ENCODE measurements around the gene BGN. TPM values are rescaled to one million over a fixed set of nuclear protein-coding genes. Genes with fewer than 3 reads are reported as not detected.

Gene BGN
- total RNA-seq, 1 experiment from 2014 or later: 0.37 TPM

DNA sequence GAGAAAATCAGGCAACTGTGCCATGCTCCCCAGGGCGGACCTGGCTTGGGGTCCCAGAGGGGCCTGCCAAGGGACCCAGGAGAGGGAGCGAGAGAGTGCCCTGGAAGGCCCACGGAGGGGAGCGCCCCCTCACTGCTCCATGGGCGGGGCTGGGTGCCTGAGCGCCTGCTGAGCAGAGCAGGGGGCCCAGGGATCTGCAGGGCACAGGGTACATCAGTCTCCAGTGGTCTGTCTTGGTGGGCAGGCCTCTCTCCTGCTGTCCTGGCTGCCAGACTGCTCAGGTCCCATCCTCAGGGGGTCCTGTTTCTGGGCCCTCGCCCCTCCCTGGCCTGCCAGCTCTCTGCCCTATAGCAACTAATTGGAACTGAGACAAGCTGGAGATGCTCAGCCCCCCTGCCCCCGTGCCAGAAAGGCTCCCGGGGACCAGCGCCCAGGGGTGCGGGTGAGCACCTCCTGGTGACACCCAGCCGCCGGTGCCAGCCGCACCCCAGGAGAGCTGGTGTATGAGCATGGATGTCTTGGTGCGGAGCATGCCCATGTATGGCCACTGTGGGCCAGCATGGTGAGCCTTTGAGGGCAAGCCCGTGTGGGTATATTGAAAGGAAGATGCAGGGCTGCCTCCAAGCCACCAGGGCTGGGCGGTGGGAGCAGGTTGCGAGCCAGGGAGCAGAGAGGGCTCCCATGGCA is 1.3 kb downstream of the BGN start:
- Histone ChIP-seq H3K4me2 (ENCODE audit: low read length) (no peak overlapping the region), H3K27me3 (ENCODE audit: insufficient read depth, low read length) (no peaks in the 10 kb centered on the region), H3K9ac (ENCODE audit: low read length) (no peak overlapping the region), H3K79me2 (ENCODE audit: insufficient read depth, low read length) (no peaks in the 10 kb centered on the region), H3K4me3 (replicated peaks in 1 of 2; ENCODE audit: low read depth in 1 of 2, low read length in 2 of 2) (no peak overlapping the region), H3K9me3 (ENCODE audit: control insufficient read depth in 1 of 2, insufficient read depth in 1 of 2, low read depth in 1 of 2, low read length in 2 of 2) (no peaks in the 10 kb centered on the region), H4K20me1 (ENCODE audit: insufficient read depth) (no peaks in the 10 kb centered on the region), H3K9me2 (ENCODE audit: insufficient read depth) (no peaks in the 10 kb centered on the region), H3K4me1 (ENCODE audit: control insufficient read depth in 1 of 2, insufficient read depth in 2 of 2, low read length in 2 of 2) (no peaks in the 10 kb centered on the region), H2AFZ (ENCODE audit: low read depth, low read length, poor library complexity, severe bottlenecking) (no peak overlapping the region), H3K27ac (ENCODE audit: low read depth, low read length) (no peak overlapping the region), H3K36me3 (ENCODE audit: control insufficient read depth in 1 of 2, insufficient read depth in 2 of 2, low read length in 2 of 2) (no peaks in the 10 kb centered on the region)
- RAD21 ChIA-PET (ENCODE audit: low non-redundant PET in 1 of 2, low total read pairs in 2 of 2, uncharacterized antibody in 2 of 2, unreplicated experiment in 2 of 2): no interaction called here
- no TSS peak for BruUV-seq (replicated peaks)
- DNase-seq (ENCODE audit: low read depth, low spot score) (no peak), ATAC-seq (no peak)
- TF ChIP-seq RAD21 (IDR thresholded peaks at IDR 0.05; ENCODE audit: low read depth) (no peak), EGR1 (IDR thresholded peaks at IDR 0.05; ENCODE audit: low read depth) (no peak)
- TF ChIP-seq, protein P1, sequence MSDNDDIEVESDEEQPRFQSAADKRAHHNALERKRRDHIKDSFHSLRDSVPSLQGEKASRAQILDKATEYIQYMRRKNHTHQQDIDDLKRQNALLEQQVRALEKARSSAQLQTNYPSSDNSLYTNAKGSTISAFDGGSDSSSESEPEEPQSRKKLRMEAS (IDR thresholded peaks at IDR 0.05): no peak
- intact Hi-C loops (cut with micrococcal nuclease): no loop called here
- POLR2A ChIA-PET: no interaction called here
- CTCF ChIA-PET: interaction anchor here (1.1 kb wide), 1 partner anchor 26 kb away, joined by 3 read pairs; the partner anchor contains the start of gene HAUS7

DNA sequence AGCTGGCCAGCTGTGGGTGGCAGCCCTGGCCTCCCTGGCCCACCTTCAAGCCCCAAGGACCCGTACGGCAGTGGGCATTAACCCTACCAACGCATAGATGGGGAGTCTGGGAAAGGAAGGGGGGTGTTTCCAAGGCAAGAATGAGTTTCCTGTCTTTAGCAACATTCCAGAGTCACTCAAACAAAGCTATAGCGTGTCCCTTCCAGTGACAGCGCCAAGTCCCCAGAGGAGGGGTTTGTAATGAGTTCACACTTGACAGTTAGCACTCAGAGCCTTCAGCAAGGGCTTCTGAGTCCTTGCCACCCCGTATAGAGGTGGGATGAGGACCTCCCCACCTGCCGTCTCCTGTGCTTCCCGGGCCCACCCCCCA is 1.8 kb downstream of the BGN start:
- RAD21 ChIA-PET (ENCODE audit: low non-redundant PET in 1 of 2, low total read pairs in 2 of 2, uncharacterized antibody in 2 of 2, unreplicated experiment in 2 of 2): no interaction called here
- DNase-seq (ENCODE audit: low read depth, low spot score): no peak
- Histone ChIP-seq H2AFZ (ENCODE audit: low read depth, low read length, poor library complexity, severe bottlenecking) (no peak overlapping the region), H3K9me2 (ENCODE audit: insufficient read depth) (no peaks in the 10 kb centered on the region), H3K36me3 (ENCODE audit: control insufficient read depth in 1 of 2, insufficient read depth in 2 of 2, low read length in 2 of 2) (no peaks in the 10 kb centered on the region), H3K27me3 (ENCODE audit: insufficient read depth, low read length) (no peaks in the 10 kb centered on the region), H3K27ac (ENCODE audit: low read depth, low read length) (no peak overlapping the region), H3K4me3 (replicated peaks in 1 of 2; ENCODE audit: low read depth in 1 of 2, low read length in 2 of 2) (no peak overlapping the region), H4K20me1 (ENCODE audit: insufficient read depth) (no peaks in the 10 kb centered on the region), H3K9ac (ENCODE audit: low read length) (no peak overlapping the region), H3K79me2 (ENCODE audit: insufficient read depth, low read length) (no peaks in the 10 kb centered on the region), H3K9me3 (ENCODE audit: control insufficient read depth in 1 of 2, insufficient read depth in 1 of 2, low read depth in 1 of 2, low read length in 2 of 2) (no peaks in the 10 kb centered on the region), H3K4me1 (ENCODE audit: control insufficient read depth in 1 of 2, insufficient read depth in 2 of 2, low read length in 2 of 2) (no peaks in the 10 kb centered on the region), H3K4me2 (ENCODE audit: low read length) (no peak overlapping the region)
- CTCF ChIA-PET: interaction anchor here (1.1 kb wide), 1 partner anchor 26 kb away, joined by 3 read pairs; the partner anchor contains the start of gene HAUS7
- BruUV-seq (replicated peaks): no TSS peak
- ATAC-seq: no peak
- no peak for TF ChIP-seq JUND (IDR thresholded peaks at IDR 0.05)
- TF ChIP-seq, protein P2, sequence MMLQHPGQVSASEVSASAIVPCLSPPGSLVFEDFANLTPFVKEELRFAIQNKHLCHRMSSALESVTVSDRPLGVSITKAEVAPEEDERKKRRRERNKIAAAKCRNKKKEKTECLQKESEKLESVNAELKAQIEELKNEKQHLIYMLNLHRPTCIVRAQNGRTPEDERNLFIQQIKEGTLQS (IDR thresholded peaks at IDR 0.05): no peak
- TF ChIP-seq, protein P3, sequence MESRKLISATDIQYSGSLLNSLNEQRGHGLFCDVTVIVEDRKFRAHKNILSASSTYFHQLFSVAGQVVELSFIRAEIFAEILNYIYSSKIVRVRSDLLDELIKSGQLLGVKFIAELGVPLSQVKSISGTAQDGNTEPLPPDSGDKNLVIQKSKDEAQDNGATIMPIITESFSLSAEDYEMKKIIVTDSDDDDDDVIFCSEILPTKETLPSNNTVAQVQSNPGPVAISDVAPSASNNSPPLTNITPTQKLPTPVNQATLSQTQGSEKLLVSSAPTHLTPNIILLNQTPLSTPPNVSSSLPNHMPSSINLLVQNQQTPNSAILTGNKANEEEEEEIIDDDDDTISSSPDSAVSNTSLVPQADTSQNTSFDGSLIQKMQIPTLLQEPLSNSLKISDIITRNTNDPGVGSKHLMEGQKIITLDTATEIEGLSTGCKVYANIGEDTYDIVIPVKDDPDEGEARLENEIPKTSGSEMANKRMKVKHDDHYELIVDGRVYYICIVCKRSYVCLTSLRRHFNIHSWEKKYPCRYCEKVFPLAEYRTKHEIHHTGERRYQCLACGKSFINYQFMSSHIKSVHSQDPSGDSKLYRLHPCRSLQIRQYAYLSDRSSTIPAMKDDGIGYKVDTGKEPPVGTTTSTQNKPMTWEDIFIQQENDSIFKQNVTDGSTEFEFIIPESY (IDR thresholded peaks at IDR 0.05; ENCODE audit: extremely low read depth, insufficient replicate concordance, low read length): no peak
- TF ChIP-seq POLR2AphosphoS5 (IDR thresholded peaks at IDR 0.05; ENCODE audit: low read depth, low read length): no peak
- TF ChIP-seq RAD21 (IDR thresholded peaks at IDR 0.05; ENCODE audit: low read depth): no peak
- POLR2A ChIA-PET: no interaction called here
- intact Hi-C loops (cut with micrococcal nuclease): no loop called here

All from HCT116 (cell line).